GM13976 (cell line): ENCODE results near the gene KIR3DL2.
"Not testable (repeated sequence)": the region's sequence is repeated elsewhere in the genome, so short reads cannot be mapped to it uniquely, and the experiment has no call there.

ENCODE experiments used
- DNase-seq: peaks from one replicate; pipeline ENCODE4 v3.0.0; 2012; ENCODE audit warnings: low spot score
- CTCF ChIP-seq: IDR thresholded peaks from 2 replicates; pipeline ENCODE4 v1.5.1; 2012; ENCODE audit warnings: borderline replicate concordance, mild to moderate bottlenecking; ENCODE audit not compliant: insufficient read depth; ENCODE audit errors: extremely low read depth, missing control alignments, control extremely low read depth
- in situ Hi-C: fragments of 300-500 bp; cut with MboI; formaldehyde crosslinking; loops from one replicate; pipeline ENCODE4 v1.12.0; 2022; ENCODE audit warnings: low sequenced_read_pairs, mixed read lengths, inconsistent platforms; ENCODE audit not compliant: unreplicated experiment

Gene KIR3DL2

DNA sequence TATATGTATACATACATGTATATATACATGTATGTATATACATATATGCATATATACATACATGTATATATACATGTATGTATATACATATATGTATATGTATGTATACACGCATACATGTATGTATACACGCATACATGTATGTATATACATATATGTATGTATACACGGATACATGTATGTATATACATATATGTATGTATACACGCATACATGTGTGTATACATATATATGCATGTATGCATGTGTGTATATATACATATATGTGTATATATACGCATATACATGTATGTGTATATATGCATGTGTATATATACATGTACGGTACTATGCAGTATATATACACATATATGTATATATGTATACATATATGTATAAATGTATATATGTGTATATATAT, 53.1 kb downstream of the KIR3DL2 start:
- in situ Hi-C loops: loop anchor here (25.0 kb wide), 1 partner anchor 416 kb away; no protein-coding TSS in a partner anchor
- TF ChIP-seq CTCF: no peak
- no peak for DNase-seq

- in situ Hi-C loops: loop anchor here (25.0 kb wide), 1 partner anchor 417 kb away; no protein-coding TSS in a partner anchor
- DNase-seq: not testable (repeated sequence)
Measured at GRCh38 chr19:54904261-54904660, 54.0 kb downstream of the KIR3DL2 start.

DNA sequence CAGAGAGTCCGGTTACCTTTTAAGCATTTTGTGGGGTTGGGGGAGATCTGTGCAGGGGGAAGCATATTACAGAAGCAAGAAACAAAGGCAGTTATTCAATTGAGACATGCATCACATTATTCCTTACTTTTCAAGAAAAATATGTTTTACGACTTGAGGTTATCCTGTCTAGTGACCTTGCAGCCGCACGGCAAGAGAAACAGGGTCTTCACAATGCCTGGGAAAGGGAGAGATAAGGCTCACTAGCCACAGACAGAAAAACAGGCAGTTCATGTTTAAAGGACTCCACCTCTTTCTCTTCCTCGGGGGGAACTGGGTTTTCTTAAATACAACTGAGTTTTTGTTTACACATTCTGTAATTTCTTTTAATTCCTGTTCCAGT, 55.2 kb downstream of the KIR3DL2 start:
- no peak for TF ChIP-seq CTCF
- DNase-seq: no peak
- in situ Hi-C loops: loop anchor here (25.0 kb wide), 1 partner anchor 418 kb away; no protein-coding TSS in a partner anchor

GRCh38 chr19:54905803-54906511, 55.7 kb downstream of the KIR3DL2 start, which contains the start of gene NCR1:
TSS of gene NCR1 (plus strand) at chr19:54906148. CDS start at chr19:54906188, 40 bp downstream.
- no peak for TF ChIP-seq CTCF
- no peak for DNase-seq
- in situ Hi-C loops: loop anchor here (25.0 kb wide), 1 partner anchor 419 kb away; no protein-coding TSS in a partner anchor

DNA sequence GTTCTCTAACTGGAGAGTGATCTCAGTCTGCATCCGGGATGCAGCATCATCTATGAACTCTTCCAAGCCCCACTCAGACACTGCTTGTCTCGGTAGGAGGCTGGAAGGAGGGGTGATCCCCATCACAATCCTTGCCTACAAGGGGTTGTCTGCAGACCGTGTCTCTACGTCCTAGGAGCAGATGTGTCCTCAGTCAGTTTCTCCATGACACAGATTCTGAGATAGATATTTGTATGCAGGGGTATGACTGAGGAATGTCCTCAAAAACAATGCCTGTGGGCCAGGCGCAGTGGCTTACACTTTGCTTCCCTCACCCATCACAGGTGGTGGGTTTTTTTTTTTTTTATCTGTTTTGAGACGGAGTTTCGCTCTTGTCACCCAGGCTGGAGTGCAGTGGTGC, 56.6 kb downstream of the KIR3DL2 start:
- TF ChIP-seq CTCF: no peak
- no peak for DNase-seq
- in situ Hi-C loops: loop anchor here (25.0 kb wide), 1 partner anchor 420 kb away; no protein-coding TSS in a partner anchor

DNA sequence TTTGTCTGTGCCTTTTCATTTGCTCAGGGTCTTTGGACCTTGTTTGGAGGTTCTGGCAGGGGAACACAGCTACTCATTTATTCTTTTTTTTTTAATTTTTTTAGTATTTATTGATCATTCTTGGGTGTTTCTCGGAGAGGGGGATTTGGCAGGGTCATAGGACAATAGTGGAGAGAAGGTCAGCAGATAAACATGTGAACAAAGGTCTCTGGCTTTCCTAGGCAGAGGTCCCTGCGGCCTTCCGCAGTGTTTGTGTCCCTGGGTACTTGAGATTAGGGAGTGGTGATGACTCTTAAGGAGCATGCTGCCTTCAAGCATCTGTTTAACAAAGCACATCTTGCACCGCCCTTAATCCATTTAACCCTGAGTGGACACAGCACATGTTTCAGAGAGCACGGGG, 57.7 kb downstream of the KIR3DL2 start:
- in situ Hi-C loops: loop anchor here (25.0 kb wide), 1 partner anchor 421 kb away; no protein-coding TSS in a partner anchor
- DNase-seq: not testable (repeated sequence)
